NCI-H748 (cell line): ENCODE results near the gene DDX5.
"Not testable (repeated sequence)": the region's sequence is repeated elsewhere in the genome, so short reads cannot be mapped to it uniquely, and the experiment has no call there.

Source experiments
- DNase-seq: peaks from one replicate; lab custom pipeline; 2025; ENCODE audit not compliant: unreplicated experiment; lab: John Stamatoyannopoulos, UW

Gene DDX5

GRCh38 chr17:64494121-64494520 is 12.0 kb downstream of the DDX5 start:
- no peak for DNase-seq

DNA sequence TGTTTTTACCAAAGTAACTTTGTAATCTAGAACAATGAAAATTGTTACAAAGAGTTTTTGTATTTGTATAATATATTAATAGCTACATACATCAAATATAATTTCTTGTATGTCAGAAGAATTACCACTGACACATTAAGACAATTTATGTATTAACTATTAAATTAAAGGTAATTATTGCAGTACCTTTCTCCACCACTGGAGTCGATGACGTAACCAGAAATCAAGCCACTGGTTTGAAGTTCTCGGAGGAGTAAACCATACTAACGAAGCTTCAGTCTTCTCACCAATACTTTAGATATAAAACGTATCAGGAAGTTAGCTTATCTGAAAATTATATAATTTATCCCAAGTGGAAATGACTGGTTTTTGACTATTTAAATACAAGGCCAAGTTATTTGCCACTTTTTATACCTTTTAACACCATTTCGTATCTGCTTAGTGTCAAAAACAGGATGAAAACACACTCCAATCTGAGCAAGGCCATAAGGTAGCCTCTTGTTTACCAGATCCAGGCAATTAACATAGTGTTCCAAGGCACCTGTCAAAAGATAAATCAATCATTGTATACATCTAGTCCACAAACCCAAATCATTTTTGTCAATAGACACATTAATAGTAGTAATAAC is 13.5 kb downstream of the DDX5 start:
- peak; percentile 10 for DNase-seq

DNA sequence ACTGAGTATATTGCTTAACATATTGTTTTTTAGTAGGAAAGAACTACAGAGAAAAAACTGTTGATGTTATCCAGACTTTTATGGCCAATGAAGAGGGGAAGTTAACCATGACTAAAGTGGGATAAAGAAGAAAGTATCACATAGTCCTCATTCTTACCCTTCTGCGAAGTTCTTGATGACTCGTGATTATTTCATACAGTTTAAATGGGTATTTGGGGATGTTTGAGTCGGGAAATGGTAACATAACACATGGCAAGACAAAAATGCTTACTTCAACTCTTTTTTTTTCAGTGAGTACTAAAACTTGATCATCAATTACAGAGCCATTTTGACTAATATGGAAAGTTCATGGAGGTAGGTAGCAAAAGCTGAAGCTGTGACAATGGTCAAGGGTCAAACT is 14.1 kb downstream of the DDX5 start:
- no peak for DNase-seq

DNA sequence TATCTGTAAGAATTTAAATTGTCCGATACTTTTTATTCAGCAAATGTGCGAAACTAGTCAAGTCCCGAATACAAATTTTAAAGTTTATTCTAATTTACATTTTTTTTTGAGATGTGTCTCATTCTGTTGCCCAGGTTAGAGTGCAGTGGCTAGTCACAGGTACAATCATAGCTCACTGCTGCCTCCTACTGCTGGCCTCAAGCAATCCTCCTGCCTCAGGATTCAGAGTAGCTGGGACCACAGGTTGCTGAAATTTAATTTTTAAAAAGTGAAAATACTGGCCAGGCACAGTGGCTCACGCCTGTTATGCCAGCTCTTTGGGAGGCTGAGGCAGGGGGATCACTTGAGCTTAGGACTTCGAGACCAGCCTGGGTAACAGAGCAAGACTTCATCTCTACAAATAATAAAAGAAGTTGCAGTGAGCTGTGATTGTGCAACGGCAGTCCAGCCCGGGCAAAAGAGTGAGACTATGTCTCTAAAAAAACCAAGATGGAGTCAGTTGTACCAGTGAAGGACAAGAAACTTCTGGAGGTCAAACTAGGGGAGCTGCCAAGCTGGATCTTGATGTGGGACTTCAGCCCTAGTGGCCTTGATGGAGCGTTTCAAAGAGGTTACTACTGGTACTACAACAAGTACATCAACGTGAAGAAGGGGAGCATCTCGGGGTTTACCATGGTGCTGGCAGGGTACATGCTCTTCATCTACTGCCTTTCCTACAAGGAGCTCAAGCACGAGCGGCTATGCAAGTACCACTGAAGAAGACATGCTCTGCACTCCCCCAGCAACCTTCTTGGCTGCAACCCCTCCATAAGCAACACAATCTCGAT is 14.8 kb downstream of the DDX5 start:
- peak; percentile 15 for DNase-seq

GRCh38 chr17:64488301-64488700 is 17.8 kb downstream of the DDX5 start:
- no peak for DNase-seq

- no peak for DNase-seq
Measured at GRCh38 chr17:64484380-64484779, 21.7 kb downstream of the DDX5 start.

DNA sequence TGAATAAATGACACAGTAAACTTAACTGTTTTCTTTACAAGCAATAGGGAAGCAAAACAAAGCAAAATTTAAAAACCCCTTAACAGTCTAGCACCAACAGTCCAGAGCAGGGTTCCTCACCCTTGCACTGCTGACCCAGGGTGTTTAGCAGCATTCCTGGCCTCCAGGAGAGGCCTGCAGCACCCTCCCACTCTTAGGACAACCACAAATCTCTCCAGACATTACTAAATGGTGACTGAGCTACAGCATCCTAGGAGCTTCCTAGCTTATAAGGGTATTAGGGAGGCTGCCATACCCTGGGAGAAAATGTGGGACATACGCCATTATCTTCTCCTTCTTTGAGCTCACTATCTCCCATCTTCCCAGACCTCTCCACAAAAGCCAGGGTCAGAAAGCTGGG is 25.1 kb downstream of the DDX5 start:
- no peak for DNase-seq

GRCh38 chr17:64477849-64478248 is 28.2 kb downstream of the DDX5 start:
- DNase-seq: no peak

- DNase-seq: no peak
Measured at GRCh38 chr17:64472564-64472963, 33.5 kb downstream of the DDX5 start.

GRCh38 chr17:64471440-64471839 is 34.6 kb downstream of the DDX5 start:
- DNase-seq: no peak

DNA sequence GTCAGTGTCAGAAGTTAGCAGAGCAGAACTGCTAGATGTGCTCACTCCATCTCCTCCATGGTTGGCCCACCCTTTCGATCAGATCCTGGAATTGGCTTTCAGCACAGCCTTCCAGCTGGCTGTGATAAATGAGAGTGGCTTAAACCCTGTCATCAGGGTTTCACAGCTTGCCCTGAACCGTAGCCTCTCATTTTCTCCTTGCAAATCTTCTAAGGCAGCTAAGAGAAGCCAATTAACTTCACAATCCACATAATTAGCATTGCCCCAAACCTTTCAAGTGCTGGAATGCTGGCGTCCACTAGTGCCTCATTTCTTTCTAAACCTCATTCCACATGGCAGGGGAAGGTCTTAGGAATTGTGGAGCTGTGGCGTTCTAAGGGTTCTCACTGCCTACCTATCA is 35.5 kb downstream of the DDX5 start:
- no peak for DNase-seq

DNA sequence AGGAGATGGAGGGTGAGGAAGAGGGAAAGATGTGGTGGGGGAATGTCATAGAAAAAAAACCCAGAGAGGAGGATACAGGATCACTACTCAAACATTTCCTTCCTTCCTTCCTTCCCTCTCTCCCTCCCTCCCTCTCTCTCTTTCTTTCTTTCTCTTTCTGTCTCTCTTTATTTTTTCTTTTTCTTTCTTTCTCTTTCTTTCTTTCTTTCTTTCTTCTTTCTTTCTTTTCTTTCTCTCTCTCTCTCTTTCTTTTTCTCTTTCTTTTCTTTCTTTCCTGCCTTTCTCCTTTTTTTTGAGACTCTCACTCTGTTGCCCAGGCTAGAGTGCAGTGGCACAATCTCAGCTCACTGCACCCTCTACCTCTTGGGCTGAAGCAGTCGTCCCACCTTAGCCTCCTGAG is 39.3 kb downstream of the DDX5 start:
- not testable (repeated sequence) for DNase-seq

GRCh38 chr17:64466019-64466735 is 39.9 kb downstream of the DDX5 start:
- no peak for DNase-seq

DNA sequence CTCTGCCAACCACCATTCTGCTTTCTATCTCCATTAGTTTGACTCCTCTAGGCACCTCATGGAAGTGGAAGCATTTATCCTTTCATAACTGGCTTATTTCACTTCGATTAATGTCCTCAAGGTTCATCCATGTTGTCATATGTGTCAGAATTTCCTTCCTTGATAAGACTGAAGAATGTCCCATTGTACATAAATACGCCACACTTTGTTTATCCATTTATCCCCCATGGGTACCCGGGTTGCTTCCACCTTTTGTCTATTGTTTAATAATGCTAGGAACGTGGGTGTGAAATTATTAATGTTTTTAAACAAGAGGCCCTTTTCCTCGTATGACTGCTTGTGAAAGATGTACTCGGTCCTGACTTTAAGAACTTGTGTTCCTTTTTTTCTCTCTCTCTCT is 44.3 kb downstream of the DDX5 start:
- no peak for DNase-seq

DNA sequence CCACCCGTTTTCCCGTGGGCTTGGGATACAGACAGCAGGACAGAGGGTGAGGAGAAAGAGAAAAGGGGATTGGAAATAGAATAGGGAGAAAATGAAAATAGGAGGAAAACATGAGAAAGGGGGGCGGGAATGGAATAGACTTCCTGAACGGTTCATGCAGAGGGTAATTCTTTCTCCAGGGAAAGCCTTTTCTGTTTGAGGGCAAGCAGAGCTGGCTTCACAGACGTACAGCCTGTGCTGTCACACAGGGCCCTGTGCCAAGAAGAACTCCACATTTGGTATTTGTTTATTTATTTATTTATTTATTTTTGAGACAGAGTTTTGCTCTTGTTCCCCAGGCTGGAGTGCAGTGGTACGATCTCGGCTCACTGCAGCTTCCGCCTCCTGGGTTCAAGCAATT is 45.1 kb downstream of the DDX5 start:
- DNase-seq: no peak

DNA sequence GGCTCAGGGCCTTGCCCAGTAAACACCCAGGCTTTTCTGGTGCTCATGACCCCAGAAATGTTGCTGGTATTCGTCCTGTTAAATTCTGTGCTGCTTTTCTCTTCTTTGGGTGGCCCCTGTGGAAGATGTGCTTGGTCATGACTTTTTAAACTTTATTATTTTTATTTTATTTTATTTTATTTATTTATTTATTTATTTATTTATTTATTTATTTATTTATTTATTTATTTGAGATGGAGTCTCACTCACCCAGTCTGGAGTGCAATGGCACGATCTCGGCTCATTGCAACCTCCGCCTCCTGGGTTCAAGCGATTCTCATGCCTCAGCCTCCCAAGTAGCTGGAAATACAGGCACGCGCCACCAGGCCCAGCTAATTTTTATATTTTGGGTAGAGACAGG is 46.3 kb downstream of the DDX5 start:
- not testable (repeated sequence) for DNase-seq

- DNase-seq: no peak
Measured at GRCh38 chr17:64459284-64459747, 46.8 kb downstream of the DDX5 start.

GRCh38 chr17:64458756-64459155 is 47.3 kb downstream of the DDX5 start:
- DNase-seq: no peak

DNA sequence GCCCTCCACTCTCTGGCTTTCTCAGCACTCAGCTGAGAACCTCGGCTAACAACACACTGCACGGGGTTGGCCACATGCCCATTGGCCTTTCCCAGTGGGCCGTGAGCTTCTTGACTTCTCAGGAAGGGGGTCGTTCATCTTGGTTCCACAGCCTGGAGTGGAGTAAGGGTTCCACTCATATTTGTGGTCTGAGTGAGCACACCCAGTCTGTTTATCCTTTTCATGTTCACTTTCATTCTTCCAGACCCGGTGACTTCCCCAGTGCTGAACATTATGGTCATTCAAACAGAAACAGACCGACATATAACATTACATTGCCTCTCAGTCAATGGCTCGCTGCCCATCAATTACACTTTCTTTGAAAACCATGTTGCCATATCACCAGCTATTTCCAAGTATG is 48.9 kb downstream of the DDX5 start:
- no peak for DNase-seq

GRCh38 chr17:64455993-64456885 is 49.9 kb downstream of the DDX5 start:
- DNase-seq: no peak

DNA sequence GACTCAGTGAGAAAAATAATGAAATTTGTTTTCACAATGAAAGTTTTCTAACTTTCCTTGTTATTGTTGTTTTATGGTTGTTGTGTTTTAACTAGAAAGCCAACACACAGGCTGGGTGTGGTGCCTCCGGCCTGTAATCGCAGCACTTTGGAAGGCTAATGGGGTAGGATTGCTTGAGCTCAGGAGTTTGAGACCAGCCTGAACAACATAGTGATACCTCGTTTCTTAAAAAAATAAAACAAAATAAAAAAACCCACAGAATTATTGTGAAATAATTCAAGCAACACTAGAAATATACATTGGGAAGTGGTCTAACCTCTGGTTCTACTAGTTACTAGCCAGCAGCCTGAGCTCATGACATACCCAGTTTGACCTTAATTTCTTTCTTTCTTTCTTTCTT is 56.5 kb downstream of the DDX5 start:
- DNase-seq: no peak
